ENCODE results near the gene VGLL1.
A peak's percentile ranks its signal among the peaks of the same experiment; 100 is the strongest.

Gene VGLL1, protein sequence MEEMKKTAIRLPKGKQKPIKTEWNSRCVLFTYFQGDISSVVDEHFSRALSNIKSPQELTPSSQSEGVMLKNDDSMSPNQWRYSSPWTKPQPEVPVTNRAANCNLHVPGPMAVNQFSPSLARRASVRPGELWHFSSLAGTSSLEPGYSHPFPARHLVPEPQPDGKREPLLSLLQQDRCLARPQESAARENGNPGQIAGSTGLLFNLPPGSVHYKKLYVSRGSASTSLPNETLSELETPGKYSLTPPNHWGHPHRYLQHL

DNA sequence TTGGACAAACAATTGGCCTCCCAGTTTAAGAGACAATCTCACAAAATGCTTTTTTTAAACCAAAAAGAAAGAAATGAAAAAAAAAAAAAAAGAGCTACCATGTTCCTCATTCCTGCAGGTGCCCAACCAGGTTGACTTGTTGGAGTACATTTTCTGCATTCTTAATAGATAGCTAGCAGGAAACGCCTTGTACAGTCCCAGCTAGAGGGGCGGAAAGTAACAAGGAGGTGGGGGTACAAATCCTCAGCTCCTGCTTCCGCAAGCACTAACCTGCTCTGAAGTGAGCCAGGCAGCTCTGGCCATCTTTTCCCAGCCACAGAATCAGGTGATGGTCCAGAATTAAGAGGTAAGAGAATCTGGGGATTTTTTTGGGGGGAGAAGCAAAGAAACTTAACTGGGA is at the start of gene VGLL1:
VGLL1 (plus strand) TSS at position 265 of the 400 bp plus-strand sequence. CDS start 3,806 bp downstream, outside the sequence.
- DNase-seq (ENCODE audit: low read depth in 2 of 2) = no peak

DNA sequence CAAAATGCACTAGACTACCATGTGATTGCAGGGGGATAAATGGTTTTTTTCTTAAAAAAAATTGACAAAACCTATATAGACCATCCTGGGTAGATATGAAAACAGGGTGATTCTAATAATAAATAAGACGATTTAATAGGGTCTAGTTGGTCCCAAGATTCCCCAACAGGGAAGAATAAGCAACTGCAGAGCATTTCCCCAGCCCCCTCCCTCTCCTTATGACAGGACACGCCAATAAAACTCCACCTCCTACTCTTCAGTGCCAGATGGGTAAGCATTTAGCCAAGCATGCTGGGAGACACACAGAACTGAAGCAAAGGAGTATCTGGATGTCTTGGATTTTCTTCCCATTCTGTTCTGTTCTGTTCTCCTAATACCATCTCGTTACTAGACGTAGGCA is 44.4 kb upstream of the VGLL1 start, which contains the start of gene BRS3:
BRS3 (plus strand) TSS at position 301 of the 400 bp plus-strand sequence. CDS start 168 bp downstream, outside the sequence.
- DNase-seq (ENCODE audit: low read depth in 2 of 2) = no peak

DNA sequence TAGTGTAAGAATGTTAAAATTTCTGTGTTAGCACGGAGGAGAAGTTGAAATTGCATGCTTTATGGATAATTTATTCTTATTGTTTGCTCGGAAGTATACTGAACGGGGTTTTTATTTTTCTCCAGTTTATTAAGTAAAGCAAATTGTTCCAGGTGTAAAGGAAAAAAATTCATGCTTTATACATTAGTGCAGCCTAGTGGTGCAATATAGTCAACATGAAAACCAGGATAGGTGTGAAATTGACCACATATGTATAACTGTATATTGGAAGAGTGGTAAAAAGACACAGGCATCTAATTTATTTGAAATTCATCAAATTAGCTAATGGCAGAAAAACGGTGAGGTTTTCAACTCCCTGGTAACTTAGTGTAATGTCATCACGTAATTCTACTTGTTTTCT is 43.3 kb upstream of the VGLL1 start:
- no peak for DNase-seq (ENCODE audit: low read depth in 2 of 2)

DNA sequence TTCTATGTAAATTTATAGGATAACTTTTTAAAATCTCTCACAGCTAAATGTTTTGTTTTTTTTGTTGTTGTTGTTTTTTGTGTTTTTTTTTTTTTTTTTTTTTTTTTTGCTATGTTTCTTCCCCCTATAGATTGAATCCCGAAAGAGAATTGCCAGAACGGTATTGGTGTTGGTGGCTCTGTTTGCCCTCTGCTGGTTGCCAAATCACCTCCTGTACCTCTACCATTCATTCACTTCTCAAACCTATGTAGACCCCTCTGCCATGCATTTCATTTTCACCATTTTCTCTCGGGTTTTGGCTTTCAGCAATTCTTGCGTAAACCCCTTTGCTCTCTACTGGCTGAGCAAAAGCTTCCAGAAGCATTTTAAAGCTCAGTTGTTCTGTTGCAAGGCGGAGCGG is 40.2 kb upstream of the VGLL1 start:
- no peak for DNase-seq (ENCODE audit: low read depth in 2 of 2)

DNA sequence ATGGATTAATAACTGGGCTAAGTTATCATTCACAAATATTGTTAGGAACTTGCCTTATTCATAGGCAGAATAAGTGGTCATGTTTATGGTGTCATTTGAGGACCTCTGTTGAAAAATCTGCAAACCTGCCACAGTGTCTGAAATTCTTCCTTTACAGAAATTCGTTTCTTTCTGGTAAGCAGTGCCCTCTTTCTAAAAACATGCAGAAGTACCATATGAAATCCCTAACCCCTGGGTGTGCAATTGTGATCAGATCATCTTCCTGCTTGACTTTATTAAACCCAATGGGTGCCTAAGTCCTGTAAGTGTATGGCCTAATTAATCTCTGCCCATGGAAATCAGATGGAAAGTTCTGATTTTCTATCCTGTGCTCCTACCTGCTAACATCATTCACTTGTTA is 39.0 kb upstream of the VGLL1 start:
- DNase-seq (ENCODE audit: low read depth in 2 of 2) = no peak

DNA sequence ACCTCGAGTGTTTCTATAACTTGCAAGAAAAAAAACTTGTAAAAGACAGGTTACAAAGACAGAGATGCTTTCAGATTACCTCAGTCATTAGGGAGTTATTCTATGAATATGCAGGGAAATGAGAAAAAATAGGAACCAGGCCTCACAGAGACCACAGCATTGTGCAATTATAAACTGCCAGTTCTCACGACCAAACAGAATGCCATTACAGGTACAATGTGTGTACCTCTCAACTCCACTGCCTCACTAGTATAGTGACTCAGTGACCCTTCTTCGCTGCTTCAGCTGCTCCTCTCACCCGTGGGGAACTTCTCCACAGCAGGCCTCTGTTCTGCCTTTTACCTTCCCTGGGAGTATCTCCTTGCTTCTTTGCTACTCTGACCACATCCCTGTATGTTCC is 37.0 kb upstream of the VGLL1 start:
- DNase-seq (ENCODE audit: low read depth in 2 of 2) = no peak

DNA sequence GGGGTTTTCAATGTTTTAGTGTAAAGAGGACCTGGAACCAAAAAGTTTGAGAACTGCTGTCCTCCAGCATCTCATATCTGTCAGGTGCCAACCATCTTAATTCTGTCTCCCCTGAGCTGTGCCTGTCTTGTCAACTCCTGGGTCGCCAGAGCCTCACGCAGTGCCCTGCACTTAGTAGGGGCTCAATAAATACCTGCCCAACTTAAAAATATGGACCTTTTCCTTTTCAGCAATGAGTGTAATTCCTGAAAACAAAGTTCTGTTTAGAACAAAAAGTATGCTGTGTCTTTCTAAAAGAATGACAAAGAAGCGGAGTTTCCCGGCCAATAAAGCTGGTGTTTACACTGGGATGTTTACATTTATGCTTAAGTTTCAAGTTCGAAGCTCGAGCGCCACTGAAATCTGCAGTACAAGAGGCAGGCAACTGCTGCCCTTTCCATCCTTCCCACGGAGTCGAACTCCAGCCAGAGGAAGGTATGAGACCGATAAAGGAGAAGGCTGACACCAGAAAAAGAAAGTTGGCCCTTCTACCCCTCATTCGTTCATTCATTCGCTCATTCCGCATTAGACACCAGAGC is 35.7 kb upstream of the VGLL1 start:
- no peak for DNase-seq (ENCODE audit: low read depth in 2 of 2)

DNA sequence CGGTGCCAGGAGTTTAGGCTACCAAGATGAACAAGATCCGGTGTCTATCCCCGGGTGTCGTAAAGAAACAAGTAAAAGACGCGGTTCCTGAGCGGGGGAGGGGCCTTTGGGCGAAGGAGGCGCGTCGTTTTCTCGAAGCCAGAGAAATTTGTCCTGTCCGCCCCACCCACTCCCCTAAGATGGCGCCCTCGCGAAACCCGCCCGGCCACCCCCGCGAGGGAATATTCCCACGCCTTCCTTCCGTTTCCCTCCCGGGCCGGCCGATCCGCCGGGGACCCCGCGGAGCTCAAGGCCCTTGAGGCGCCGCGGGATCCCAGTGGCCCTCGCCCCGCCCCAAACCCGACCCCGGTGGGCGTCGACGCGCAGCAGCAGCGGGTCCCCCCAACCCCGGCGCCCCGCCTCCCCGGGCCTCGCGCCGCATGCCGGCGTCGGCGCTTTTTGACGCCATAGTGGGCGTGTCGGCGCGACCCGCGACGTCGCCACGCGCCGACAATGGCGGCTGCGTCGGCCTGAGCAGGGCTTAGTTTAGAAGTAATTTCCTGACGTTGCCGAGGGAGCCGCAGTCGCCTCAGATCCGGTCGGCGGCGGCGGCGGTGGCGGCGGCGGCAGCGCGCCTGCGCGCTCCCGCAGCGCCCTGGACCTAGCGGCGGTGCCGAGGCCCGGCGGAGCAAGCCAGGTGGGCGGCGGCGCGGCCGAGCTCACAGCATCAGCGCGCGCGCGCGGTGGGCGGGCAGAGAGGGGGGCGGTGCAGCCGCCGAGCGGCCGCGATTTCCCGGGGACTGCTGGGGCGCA is 35.1 kb upstream of the VGLL1 start:
- DNase-seq (ENCODE audit: low read depth in 2 of 2) = peak; percentile 68 to 76

DNA sequence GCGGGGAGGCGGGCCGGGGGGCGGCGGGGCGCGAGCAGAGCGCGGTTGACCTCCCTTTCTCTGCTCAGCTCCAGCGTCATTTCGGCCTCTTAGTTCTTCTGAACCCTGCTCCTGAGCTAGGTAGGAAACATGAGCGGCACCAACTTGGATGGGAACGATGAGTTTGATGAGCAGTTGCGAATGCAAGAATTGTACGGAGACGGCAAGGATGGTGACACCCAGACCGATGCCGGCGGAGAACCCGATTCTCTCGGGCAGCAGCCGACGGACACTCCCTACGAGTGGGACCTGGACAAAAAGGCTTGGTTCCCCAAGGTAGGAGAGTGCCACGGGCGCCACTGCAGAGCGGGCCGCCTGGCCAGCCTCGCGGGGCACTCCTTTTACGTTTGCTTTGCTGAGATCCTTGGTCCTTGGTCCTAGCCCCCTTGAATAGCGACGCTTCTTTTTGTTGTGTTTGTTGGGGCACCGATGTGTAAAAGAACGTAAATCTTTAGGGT is 34.4 kb upstream of the VGLL1 start, which contains the start of gene HTATSF1:
HTATSF1 (plus strand) TSS at position 37 of the 497 bp plus-strand sequence; CDS start at position 130, 93 bp downstream.
- DNase-seq (ENCODE audit: low read depth in 2 of 2) = no peak

DNA sequence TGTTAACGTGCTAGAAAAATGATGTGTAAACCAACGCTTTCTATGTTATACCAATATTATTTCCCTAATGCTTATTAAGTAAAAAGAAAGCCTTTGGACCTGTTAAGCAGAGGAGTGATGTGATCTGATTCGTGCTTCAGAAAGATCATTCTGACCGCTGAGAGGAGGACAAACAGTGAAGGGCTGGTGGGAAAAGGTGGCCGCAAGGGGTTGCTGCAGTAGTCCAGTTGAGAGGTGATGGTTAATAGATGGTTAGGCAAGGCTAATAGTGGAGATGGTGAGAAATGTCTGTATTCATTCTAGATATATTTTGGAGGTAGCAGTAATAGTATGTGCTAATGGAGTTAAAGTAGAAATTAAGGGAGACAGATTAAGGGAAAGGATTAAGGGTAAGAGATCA is 12.9 kb upstream of the VGLL1 start:
- no peak for DNase-seq (ENCODE audit: low read depth in 2 of 2)

DNA sequence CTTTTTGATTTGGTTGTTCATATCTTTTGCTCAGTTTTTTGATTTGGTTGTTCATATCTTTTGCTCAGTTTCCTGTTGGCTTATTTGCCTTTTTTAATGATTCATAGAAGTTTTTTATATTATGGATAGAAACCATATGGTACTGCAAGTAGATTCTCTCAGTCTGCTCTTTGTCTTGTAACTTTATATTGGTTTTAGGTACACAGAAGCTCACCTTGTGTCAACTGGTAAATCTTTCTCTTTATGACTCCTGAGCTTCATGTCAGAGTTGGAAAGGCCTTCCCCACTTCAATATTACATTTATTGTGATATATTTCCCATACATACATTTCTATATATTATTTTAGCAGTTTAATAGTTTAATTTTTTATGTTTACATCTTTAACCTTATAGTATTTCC is 8.2 kb upstream of the VGLL1 start:
- DNase-seq (ENCODE audit: low read depth in 2 of 2) = no peak

DNA sequence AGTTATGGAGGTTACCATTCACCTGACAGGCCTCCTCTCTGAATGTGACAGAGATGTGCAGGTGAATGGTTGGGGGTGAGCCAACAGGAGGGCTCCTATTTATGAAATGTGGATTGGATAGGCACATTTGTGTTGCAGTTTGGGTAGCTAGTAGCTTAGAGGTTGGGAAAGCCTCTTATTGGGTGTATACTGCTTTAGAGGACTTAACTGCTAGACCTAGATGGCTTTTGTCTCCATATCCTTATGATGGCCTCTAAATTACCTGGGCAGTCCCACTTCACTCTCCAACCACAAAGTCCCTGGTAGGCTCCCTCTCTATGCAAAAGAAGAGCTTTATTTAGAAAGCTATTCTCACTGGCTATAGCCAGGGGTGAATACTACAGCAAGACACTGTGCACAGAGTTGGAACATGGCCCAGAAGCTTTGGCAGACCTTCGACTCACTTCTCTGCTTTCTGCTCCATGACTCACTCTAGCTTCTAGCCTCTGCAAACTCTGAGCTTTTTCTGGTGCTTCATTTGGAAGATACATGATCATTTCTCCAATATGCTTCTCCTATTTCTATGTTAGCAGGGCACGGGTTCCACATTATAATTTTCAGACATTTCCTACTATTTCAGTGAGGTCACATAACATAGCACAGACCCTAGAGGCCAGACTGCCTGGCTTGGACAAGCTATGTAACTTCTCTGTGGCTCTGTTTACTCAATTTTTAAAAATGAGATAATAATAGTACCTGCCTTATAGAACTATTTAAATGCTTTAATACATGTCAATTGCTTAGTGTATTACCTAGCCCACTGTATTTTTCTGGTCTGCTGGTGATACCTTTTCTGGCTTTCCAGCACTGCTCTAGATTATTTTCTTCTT is 6.0 kb upstream of the VGLL1 start:
- no peak for DNase-seq (ENCODE audit: low read depth in 2 of 2)

DNA sequence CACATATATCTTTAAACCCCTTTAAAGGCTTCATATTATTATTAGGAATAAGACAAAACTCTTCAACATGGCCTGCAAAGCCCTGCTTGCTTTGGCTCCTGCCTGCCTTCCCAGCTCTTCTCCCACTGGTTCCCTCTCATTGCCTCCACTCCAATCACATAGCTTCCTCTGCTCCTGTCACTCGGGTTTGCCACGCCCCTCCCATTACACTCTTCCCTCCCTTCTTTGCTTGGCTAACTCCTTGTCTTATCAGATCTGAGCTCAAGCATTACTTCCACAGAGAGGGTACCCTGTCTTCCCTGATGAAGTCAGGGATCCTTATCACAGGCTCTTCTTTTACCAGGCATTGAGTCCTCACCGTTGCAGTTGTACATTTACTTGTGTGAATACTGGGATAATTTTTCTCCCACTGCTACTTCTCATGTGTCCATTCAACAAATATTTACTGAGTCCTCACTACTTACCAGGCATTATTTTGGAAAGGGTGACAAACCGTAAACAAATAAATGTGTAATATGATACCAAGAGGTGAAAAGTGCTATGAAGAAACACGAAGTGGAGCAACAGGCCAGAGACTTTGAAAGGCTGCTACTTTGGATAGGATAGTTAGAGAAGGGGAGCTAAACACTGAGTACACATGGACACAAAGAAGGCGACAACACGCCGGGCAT is 3.2 kb upstream of the VGLL1 start:
- no peak for DNase-seq (ENCODE audit: low read depth in 2 of 2)

DNA sequence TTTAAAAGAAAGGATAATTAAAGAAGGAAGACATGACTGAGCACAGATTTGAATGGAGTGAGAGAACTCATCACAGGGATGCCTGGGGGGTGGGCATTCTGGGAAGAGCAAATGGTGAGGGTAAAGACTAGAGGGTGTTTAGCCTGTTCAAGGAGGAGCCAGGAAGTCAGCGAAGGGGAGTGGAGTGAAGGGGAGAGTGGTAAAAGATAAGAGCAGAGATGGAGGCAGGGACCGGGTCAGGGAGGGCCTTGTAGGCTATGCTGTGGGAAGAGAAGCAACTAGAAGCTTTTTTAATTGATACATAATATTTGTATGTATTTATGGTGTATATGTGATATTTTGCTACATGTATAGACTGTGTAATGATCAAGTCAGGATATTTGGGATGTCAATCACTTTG is 2.2 kb upstream of the VGLL1 start:
- DNase-seq (ENCODE audit: low read depth in 2 of 2) = no peak

DNA sequence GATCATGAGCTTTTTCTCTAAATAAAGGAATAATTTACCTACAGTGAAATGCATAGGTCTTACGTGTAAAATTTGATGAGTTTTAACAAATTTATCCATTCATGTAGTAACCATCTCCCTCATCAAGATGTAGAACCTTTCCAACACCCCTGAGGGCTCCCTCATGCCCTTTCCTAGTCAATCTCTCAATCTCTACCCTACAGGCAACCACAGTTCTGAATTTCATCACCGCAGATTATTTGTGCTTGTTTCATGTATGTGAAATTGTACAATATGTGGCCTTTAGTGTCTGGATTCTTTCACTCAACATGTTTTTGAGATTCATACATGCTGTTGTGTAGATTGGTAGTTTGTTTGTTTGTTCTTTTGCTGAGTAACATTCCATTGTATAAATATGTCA is 2.1 kb downstream of the VGLL1 start:
- no peak for DNase-seq (ENCODE audit: low read depth in 2 of 2)

DNA sequence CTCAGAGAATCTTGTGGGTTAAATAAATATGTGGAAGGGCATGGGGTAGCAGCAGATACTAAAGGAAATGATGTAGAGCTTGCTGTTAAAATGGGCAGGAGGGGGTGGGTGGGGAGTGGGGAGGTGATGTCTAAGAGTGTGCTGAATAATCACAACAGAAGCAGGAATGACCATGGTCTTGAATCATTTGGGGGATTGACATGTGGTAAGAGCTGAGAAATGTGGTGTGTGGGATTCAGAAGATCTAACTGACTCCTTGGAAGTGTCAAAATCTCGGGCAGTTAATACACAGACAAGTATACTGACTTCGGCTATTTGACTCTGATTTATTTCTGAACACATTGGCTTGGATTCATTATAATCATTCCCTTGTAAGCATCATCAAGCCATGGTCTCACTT is 6.8 kb downstream of the VGLL1 start:
- no peak for DNase-seq (ENCODE audit: low read depth in 2 of 2)

DNA sequence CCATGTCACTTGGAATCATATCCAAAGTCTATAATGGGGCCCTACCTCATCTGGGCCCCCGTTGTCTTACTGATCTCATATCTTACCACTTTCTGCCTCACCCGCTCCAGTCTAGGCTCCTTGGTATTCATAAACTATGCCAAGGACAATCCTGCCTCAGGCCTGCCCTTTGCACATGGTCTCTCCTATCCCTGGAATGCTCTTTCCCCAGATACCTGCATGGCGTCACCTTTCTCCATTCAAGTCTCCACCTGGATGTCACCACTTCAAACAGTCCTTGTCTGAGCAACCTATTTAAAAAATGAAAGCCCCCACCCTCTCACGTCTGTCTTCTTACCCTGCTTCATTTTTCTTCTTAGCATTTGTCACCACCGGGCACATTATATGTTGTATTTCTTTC is 8.2 kb downstream of the VGLL1 start:
- DNase-seq (ENCODE audit: low read depth in 2 of 2) = no peak

DNA sequence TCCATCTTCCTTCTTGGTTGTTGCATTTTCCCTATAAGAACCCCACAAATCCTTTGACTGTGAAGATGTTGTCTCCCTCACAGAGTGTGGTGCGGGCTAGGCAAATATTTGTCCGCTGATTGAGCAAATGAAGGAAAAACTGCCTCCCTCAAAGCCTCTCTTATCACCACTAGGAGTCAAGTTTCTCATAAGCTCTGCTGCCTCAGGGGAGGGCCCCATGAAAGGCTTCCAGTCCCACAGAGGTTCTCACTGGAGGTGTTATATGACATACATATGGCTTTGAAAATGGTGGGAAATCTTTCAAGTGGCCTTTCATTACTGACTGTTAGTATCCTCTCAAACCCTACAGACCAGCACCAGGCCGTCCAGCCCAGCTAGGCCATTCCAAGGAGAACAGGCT is 9.3 kb downstream of the VGLL1 start:
- DNase-seq (ENCODE audit: low read depth in 2 of 2) = no peak

DNA sequence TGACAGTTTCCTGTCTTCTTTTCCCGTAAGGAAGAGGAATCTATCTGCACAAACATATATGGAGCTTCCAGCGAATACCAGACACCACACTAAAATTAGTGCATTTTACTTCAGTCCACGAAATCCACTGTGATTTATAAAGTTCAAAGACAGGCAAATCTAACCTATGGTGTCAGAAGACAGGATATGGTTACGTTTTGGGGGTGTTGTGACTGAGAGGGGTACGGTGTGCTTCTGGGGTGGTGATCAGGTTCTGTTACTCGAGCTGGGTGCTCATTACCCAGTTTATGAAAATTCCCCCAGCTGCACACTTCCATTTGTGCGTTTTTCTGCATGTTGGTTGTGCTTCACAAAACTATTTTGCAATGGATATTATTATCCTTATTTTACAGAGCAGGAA is 10.3 kb downstream of the VGLL1 start:
- DNase-seq (ENCODE audit: low read depth in 2 of 2) = no peak

DNA sequence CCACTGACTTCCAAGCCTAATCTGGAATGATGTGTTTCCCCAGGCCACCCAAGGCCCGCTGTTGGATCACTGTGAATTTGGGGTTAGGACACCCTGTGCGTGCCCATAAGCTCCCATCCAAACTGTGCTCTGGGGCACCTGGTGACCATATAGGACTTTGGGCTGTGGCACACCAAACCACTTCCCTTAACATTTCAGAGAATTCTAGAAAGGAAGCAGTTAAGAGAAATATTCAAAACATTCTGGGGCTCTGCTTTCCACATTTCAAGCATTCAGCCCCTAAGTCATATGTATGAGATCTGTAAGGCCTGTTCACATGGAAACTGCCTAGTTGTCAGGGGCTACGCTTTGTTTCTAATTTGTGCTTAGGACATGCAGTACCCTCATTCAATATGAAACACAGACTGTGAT is 14.4 kb downstream of the VGLL1 start:
- DNase-seq (ENCODE audit: low read depth in 2 of 2) = no peak

DNA sequence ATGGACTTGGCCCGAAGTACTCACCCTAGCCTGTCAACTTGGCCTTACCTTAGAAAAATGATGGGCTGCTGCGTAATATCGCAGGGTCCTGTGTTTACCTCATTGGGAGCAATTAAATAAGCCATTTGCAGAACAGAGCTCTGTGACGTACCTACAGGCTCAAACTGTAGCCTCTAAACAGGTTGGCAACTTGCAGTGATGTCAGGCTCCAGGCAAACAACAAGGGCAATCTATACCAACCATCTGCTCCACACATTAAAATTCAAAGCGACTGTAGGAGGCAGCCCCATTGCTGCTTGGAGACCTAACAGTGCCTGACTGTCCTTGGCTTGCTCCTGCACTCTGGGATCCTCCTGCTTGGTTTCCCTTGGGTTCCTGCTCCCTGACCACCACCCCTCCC is 17.2 kb downstream of the VGLL1 start:
- no peak for DNase-seq (ENCODE audit: low read depth in 2 of 2)
